GM12878 (cell line): ENCODE measurements around the gene RNF220.

Experiments used
- ASH2L ChIP-seq: fragments of 300-600, 200-600 bp; sonication (generic); IDR thresholded peaks from 2 replicates; pipeline ENCODE4 v1.6.1; 2017; ENCODE audit warnings: low read depth, mild to moderate bottlenecking, borderline replicate concordance
- CEBPB ChIP-seq, 2 experiments: fragments of 150-350 bp in 1 of 2; IDR thresholded peaks; 2 replicates each; pipeline ENCODE4 v1.6.1; 2012 to 2014; ENCODE audit warnings: low read depth in 2 of 2, low read length in 2 of 2, borderline replicate concordance in 1 of 2, inconsistent platforms in 1 of 2
- CTCF ChIP-seq, 3 experiments: IDR thresholded peaks in 2 of 3; conservative IDR thresholded peaks in 1 of 3; 2 replicates each; pipeline ENCODE4 v1.5.1; 2011; ENCODE audit warnings: low read depth in 3 of 3, low read length in 3 of 3, mild to moderate bottlenecking in 3 of 3, control low read depth in 2 of 3, moderate library complexity in 2 of 3, inconsistent platforms in 1 of 3, mixed read lengths in 1 of 3; ENCODE audit not compliant: control insufficient read depth in 2 of 3, insufficient read depth in 1 of 3; ENCODE audit errors: extremely low read depth in 1 of 3
- EZH2 ChIP-seq: IDR thresholded peaks from 2 replicates; pipeline ENCODE4 v1.6.1; 2012; ENCODE audit warnings: low read depth, mild to moderate bottlenecking, control low read depth, inconsistent platforms, low read length, borderline replicate concordance; ENCODE audit not compliant: control insufficient read depth
- HDAC6 ChIP-seq: fragments of 200-600 bp; sonication (generic); IDR thresholded peaks from one replicate; pipeline ENCODE4 v1.8.0; 2017; ENCODE audit warnings: antibody characterized with exemption; ENCODE audit not compliant: unreplicated experiment
- HDGF ChIP-seq: fragments of 450-650 bp; IDR thresholded peaks from 2 replicates; pipeline ENCODE4 v1.6.1; 2016; ENCODE audit warnings: antibody characterized with exemption
- IKZF2 ChIP-seq, 2 experiments: fragments of 450-650 bp; IDR thresholded peaks; 2 replicates each; pipeline ENCODE4 v1.6.1; 2017; ENCODE audit warnings: mild to moderate bottlenecking in 2 of 2, moderate library complexity in 2 of 2
- JUND ChIP-seq: IDR thresholded peaks from 2 replicates; pipeline ENCODE4 v1.6.1; 2012; ENCODE audit warnings: low read depth, mild to moderate bottlenecking, low read length, improper control_type of control experiment, moderate library complexity
- NFYB ChIP-seq: IDR thresholded peaks from 2 replicates; pipeline ENCODE4 v1.6.1; 2011; ENCODE audit warnings: low read depth, mild to moderate bottlenecking, low read length, improper control_type of control experiment, moderate library complexity; ENCODE audit not compliant: insufficient read depth
- POLR2A ChIP-seq: IDR thresholded peaks from 2 replicates; pipeline ENCODE4 v1.6.1; 2011; ENCODE audit warnings: low read depth, mild to moderate bottlenecking, low read length
- RCOR1 ChIP-seq: conservative IDR thresholded peaks from 2 replicates; pipeline ENCODE4 v1.6.1; 2012; ENCODE audit warnings: low read depth, low read length, improper control_type of control experiment

GRCh38 chr1:44489481-44489880 is 84.4 kb downstream of the RNF220 start:
- TF ChIP-seq CTCF (IDR thresholded peaks at IDR 0.05 in 2 of 3, conservative IDR thresholded peaks at IDR 0.05 in 1 of 3; ENCODE audit: control insufficient read depth in 2 of 3, extremely low read depth in 1 of 3, insufficient read depth in 1 of 3, low read depth in 3 of 3, low read length in 3 of 3): no peak
- no peak for TF ChIP-seq CEBPB (IDR thresholded peaks at IDR 0.05; ENCODE audit: borderline replicate concordance in 1 of 2, low read depth in 2 of 2, low read length in 2 of 2)
- TF ChIP-seq RCOR1: no peak
- no peak for TF ChIP-seq EZH2
- no peak for TF ChIP-seq HDAC6
- no peak for TF ChIP-seq ASH2L
- TF ChIP-seq HDGF: no peak
- TF ChIP-seq IKZF2 (IDR thresholded peaks at IDR 0.05): no peak
- no peak for TF ChIP-seq NFYB
- no peak for TF ChIP-seq POLR2A
- TF ChIP-seq JUND: no peak
